ENCODE results near the gene CAPN15.
"Not testable (repeated sequence)": the region's sequence is repeated elsewhere in the genome, so short reads cannot be mapped to it uniquely, and the experiment has no call there.

The CAPN15 gene

DNA sequence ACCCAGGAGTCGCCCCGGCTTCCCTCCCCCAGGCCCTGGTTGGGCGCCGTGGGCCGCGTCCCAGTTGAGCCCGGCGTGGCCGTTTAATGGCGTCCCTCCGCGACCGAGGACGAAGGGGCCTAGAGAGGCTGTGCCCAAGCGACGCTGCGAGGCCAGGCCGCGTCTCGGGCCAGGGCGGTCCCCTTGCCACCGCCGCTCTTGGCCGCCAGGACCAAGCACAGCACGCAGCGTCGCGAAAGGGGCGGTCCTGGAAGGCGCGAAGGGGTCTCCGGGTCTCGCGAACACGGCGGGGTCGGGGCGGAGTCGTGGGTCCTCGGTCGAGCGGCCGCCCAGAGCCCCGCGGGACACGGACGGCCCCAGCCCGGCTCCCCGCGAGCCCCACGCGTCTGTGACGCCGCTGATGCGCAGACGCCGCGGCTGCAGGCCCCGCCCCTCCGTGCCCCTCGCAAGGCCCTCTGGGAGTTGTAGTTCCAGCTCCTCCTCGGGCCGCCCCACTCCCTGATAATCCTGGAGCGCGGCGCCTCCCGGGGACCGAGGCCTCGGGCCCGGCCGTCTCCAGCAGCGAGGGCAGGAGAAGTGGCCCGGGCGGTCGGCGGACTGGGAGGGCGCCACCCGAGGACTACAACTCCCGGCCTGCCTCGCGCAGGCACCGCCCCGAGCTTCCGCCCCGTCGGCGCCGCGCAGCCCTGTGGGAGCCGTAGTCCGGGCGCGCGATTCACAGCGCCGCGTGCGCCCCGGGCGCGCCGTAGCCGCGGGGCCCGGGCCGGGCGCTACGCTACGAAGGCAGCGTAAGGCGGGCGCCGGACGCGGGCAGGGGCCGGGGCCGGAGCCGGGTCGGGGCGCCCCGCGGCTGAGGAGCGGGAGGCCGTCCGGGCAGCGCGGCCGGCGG is at the start of gene CAPN15:
TSS of gene CAPN15 (plus strand) at position 698 of the 889 bp plus-strand sequence. CDS start 19,127 bp downstream, outside the sequence.
- H3K27me3 ChIP-seq (ENCODE audit: control insufficient read depth in 2 of 2, insufficient read depth in 2 of 2, low read length in 2 of 2) = no peaks in the 10 kb centered on the region
- H3K27ac ChIP-seq (ENCODE audit: low read depth in 2 of 2, low read length in 2 of 2) = peak within 1 kb of the TSS; percentile 97 to 98
- H3K9ac ChIP-seq (ENCODE audit: low read depth in 1 of 2, low read length in 2 of 2) = peak within 1 kb of the TSS; percentile 90 to 94
- no peaks in the 10 kb centered on the region for H3K9me3 ChIP-seq (ENCODE audit: control insufficient read depth in 2 of 2, low read length in 2 of 2)
- H3K4me1 ChIP-seq (ENCODE audit: control insufficient read depth in 2 of 2, insufficient read depth in 2 of 2, low read length in 2 of 2) = peaks cover 36 to 46% of the 10 kb centered on the region in 2 donors
- H3K36me3 ChIP-seq (ENCODE audit: control insufficient read depth in 2 of 2, insufficient read depth in 2 of 2, low read length in 2 of 2) = peaks cover 0 to 8% of the 10 kb centered on the region in 2 donors
- H3K4me3 ChIP-seq (ENCODE audit: low read length in 2 of 2) = peak within 1 kb of the TSS; percentile 84 to 87

DNA sequence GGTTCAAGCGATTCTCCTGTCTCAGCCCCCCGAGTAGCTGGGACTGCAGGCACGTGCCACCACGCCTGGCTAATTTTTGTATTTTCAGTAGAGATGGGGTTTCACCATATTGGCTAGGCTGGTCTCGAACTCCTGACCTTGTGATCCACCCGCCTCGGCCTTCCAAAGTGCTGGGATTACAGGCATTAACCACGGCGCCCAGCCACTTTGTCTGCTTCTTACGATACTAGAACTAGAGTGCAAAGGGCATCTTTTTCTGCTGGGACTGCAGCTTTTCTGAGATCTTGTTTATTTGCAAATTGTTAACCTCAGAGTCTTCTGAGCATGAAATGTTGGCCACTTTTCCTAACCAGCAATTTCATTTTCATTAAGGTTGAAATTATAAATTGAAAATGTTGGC is 49.2 kb upstream of the CAPN15 start:
- H3K36me3 ChIP-seq (ENCODE audit: control insufficient read depth in 2 of 2, insufficient read depth in 2 of 2, low read length in 2 of 2); H3K4me3 ChIP-seq (ENCODE audit: low read length in 2 of 2); H3K27me3 ChIP-seq (ENCODE audit: control insufficient read depth in 2 of 2, insufficient read depth in 2 of 2, low read length in 2 of 2); H3K9ac ChIP-seq (ENCODE audit: low read depth in 1 of 2, low read length in 2 of 2); H3K4me1 ChIP-seq (ENCODE audit: control insufficient read depth in 2 of 2, insufficient read depth in 2 of 2, low read length in 2 of 2); H3K27ac ChIP-seq (ENCODE audit: low read depth in 2 of 2, low read length in 2 of 2); H3K9me3 ChIP-seq (ENCODE audit: control insufficient read depth in 2 of 2, low read length in 2 of 2): not testable (repeated sequence)

DNA sequence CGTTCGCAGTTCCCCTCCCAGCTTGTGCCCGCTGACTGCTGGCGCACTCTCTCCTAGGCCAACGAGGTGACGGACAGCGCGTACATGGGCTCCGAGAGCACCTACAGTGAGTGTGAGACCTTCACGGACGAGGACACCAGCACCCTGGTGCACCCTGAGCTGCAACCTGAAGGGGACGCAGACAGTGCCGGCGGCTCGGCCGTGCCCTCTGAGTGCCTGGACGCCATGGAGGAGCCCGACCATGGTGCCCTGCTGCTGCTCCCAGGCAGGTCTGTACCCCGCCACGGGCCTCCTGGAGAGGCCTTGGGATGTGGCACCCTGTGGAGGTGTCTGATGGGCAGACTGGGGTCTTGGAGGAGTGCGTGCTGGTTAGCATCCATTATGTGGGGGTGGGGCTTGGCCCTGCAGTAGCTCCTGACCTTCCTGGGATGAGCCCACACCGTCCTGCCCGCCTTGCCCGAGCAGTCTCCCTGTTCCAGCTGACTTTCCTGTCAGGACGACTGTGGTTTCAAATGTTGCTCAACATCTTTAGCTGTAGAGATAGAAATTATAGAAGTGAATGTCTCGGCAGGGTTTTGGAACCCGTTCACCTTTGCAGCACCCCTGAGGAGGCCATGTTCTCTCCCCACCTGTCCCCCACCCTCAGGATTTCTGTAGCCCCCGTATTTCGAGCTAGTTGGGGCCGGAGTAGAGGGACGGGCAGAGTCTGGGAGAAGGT is 44.9 kb upstream of the CAPN15 start:
- H3K9ac ChIP-seq (ENCODE audit: low read depth in 1 of 2, low read length in 2 of 2) = no peak overlapping the region
- H3K9me3 ChIP-seq (ENCODE audit: control insufficient read depth in 2 of 2, low read length in 2 of 2) = no peaks in the 10 kb centered on the region
- H3K27ac ChIP-seq (ENCODE audit: low read depth in 2 of 2, low read length in 2 of 2) = no peak overlapping the region
- peaks cover 0 to 2% of the 10 kb centered on the region in 2 donors for H3K36me3 ChIP-seq (ENCODE audit: control insufficient read depth in 2 of 2, insufficient read depth in 2 of 2, low read length in 2 of 2)
- no peak overlapping the region for H3K4me3 ChIP-seq (ENCODE audit: low read length in 2 of 2)
- no peaks in the 10 kb centered on the region for H3K27me3 ChIP-seq (ENCODE audit: control insufficient read depth in 2 of 2, insufficient read depth in 2 of 2, low read length in 2 of 2)
- no peaks in the 10 kb centered on the region for H3K4me1 ChIP-seq (ENCODE audit: control insufficient read depth in 2 of 2, insufficient read depth in 2 of 2, low read length in 2 of 2)

DNA sequence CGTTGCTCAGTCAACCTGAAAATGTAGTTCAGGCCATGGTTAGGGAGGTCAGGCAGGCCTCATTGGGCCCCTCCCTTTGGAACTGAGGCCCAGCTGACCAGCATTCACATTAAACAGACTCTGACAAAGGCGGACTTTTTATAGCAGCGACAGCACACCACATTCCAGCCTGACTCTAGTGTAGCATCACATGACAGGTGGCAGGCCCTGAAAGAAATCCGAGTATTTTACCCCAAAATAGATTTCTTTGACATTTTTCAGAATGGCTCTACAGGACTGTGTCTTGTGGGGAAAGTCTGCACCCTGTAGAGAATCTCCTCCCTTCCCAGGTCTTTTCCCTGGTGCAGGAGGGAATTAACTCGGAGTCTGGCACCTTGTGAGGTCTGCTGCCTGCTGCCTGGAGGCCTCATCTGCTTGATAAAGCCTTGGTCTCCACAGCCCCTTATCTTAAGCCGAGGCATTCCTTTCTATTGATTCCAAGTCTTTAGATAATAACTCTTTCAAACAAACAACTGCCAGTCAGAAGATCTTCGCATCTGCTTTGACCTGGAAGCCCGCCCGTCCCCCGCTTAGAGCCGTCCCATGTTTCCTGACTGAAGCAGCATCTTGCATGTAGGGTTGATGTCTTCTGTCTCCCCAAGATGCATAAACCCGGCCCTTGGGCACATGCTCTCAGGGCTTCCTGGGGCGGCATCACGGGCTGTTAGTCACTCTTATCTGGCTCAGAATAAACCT is 44.0 kb upstream of the CAPN15 start:
- Histone ChIP-seq H3K4me1 (ENCODE audit: control insufficient read depth in 2 of 2, insufficient read depth in 2 of 2, low read length in 2 of 2) (no peaks in the 10 kb centered on the region), H3K27ac (ENCODE audit: low read depth in 2 of 2, low read length in 2 of 2) (no peak overlapping the region), H3K9ac (ENCODE audit: low read depth in 1 of 2, low read length in 2 of 2) (no peak overlapping the region), H3K27me3 (ENCODE audit: control insufficient read depth in 2 of 2, insufficient read depth in 2 of 2, low read length in 2 of 2) (no peaks in the 10 kb centered on the region), H3K4me3 (ENCODE audit: low read length in 2 of 2) (no peak overlapping the region), H3K9me3 (ENCODE audit: control insufficient read depth in 2 of 2, low read length in 2 of 2) (no peaks in the 10 kb centered on the region), H3K36me3 (ENCODE audit: control insufficient read depth in 2 of 2, insufficient read depth in 2 of 2, low read length in 2 of 2) (peaks cover 0 to 2% of the 10 kb centered on the region in 2 donors)

DNA sequence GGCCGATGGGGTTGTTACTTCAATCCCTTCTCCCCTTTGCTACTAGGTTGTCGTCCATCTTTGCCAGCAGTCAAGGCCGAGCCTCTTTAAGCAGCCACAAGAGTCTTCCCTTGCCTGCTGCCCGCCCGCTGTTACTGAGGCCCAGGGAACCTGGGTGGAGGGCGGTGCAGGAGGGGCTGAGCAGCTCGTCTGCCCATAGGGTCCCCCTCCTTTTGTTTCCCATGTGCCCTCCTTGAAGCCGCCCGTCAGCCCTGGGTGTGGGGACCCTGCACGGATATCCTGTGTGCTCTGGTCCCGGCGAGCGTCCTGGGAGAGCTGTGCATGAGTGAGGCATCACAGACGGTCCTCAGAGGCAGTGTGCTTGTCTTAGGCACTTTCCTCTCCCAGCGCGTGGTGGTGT is 37.9 kb upstream of the CAPN15 start:
- H3K4me3 ChIP-seq (ENCODE audit: low read length in 2 of 2) = no peak overlapping the region
- H3K4me1 ChIP-seq (ENCODE audit: control insufficient read depth in 2 of 2, insufficient read depth in 2 of 2, low read length in 2 of 2) = no peaks in the 10 kb centered on the region
- no peak overlapping the region for H3K9ac ChIP-seq (ENCODE audit: low read depth in 1 of 2, low read length in 2 of 2)
- H3K27me3 ChIP-seq (ENCODE audit: control insufficient read depth in 2 of 2, insufficient read depth in 2 of 2, low read length in 2 of 2) = no peaks in the 10 kb centered on the region
- no peaks in the 10 kb centered on the region for H3K9me3 ChIP-seq (ENCODE audit: control insufficient read depth in 2 of 2, low read length in 2 of 2)
- H3K27ac ChIP-seq (ENCODE audit: low read depth in 2 of 2, low read length in 2 of 2) = no peak overlapping the region
- peaks cover 2 to 14% of the 10 kb centered on the region in 2 donors for H3K36me3 ChIP-seq (ENCODE audit: control insufficient read depth in 2 of 2, insufficient read depth in 2 of 2, low read length in 2 of 2)

DNA sequence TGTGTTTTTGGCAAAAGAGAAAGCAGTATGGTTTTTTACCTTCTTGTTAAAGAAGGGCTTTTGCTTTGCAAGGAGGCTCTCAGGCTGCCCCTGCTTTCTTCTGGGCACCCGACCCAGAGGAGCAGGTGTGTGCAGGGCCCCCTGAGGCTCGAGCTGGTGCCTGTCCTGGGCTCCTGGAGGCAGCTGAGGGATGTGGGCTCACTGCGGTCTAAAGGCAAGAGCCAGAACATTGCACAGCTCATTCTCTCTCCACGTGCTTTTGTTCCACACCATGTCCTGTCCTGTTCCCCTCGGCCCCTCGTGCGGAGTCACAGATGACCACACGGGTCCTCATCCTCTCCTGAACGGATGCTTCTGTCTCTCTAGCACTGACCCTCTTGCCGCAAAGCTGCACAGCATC is 36.7 kb upstream of the CAPN15 start:
- Histone ChIP-seq H3K9ac (ENCODE audit: low read depth in 1 of 2, low read length in 2 of 2) (no peak overlapping the region), H3K27ac (ENCODE audit: low read depth in 2 of 2, low read length in 2 of 2) (no peak overlapping the region), H3K4me3 (ENCODE audit: low read length in 2 of 2) (no peak overlapping the region), H3K36me3 (ENCODE audit: control insufficient read depth in 2 of 2, insufficient read depth in 2 of 2, low read length in 2 of 2) (peaks cover 2 to 14% of the 10 kb centered on the region in 2 donors), H3K4me1 (ENCODE audit: control insufficient read depth in 2 of 2, insufficient read depth in 2 of 2, low read length in 2 of 2) (no peaks in the 10 kb centered on the region), H3K27me3 (ENCODE audit: control insufficient read depth in 2 of 2, insufficient read depth in 2 of 2, low read length in 2 of 2) (no peaks in the 10 kb centered on the region), H3K9me3 (ENCODE audit: control insufficient read depth in 2 of 2, low read length in 2 of 2) (no peaks in the 10 kb centered on the region)

DNA sequence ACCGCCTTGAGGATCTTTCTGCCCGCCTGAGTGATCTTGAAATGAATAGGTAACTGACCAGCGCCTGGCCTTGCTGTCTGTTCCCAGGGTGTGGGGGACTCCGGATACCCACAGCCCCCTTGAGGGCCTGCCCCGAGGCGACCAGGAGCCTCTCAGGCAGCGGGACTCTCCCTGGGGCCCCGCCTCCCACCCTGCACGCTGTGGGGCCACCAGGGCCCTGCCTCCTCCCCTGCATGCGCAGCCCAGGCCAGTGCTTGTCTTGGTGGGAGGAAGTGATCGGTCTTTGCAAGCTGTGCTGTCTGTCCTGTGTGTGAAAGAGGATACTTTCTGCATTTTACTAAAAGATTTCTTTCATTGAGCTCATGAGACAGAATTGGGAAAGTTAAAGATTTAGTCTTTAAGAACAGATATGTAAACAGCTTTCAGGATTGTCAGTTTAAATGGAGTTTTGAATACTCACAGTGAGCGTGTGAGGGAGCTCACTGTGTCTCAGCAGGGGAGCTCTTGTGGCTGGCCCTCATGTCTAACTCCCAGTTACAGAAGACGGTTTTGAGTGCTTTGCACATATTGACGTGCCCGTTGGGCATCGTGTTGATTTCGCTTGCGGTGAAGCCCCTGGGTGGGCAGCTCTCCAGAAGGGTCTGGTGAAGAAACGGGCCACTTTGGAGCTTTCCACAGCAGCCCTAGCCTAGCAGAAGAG is 36.1 kb upstream of the CAPN15 start:
- H3K27me3 ChIP-seq (ENCODE audit: control insufficient read depth in 2 of 2, insufficient read depth in 2 of 2, low read length in 2 of 2) = no peaks in the 10 kb centered on the region
- H3K9ac ChIP-seq (ENCODE audit: low read depth in 1 of 2, low read length in 2 of 2) = no peak overlapping the region
- peaks cover 2 to 14% of the 10 kb centered on the region in 2 donors for H3K36me3 ChIP-seq (ENCODE audit: control insufficient read depth in 2 of 2, insufficient read depth in 2 of 2, low read length in 2 of 2)
- H3K4me3 ChIP-seq (ENCODE audit: low read length in 2 of 2) = no peak overlapping the region
- no peaks in the 10 kb centered on the region for H3K9me3 ChIP-seq (ENCODE audit: control insufficient read depth in 2 of 2, low read length in 2 of 2)
- no peaks in the 10 kb centered on the region for H3K4me1 ChIP-seq (ENCODE audit: control insufficient read depth in 2 of 2, insufficient read depth in 2 of 2, low read length in 2 of 2)
- H3K27ac ChIP-seq (ENCODE audit: low read depth in 2 of 2, low read length in 2 of 2) = no peak overlapping the region

DNA sequence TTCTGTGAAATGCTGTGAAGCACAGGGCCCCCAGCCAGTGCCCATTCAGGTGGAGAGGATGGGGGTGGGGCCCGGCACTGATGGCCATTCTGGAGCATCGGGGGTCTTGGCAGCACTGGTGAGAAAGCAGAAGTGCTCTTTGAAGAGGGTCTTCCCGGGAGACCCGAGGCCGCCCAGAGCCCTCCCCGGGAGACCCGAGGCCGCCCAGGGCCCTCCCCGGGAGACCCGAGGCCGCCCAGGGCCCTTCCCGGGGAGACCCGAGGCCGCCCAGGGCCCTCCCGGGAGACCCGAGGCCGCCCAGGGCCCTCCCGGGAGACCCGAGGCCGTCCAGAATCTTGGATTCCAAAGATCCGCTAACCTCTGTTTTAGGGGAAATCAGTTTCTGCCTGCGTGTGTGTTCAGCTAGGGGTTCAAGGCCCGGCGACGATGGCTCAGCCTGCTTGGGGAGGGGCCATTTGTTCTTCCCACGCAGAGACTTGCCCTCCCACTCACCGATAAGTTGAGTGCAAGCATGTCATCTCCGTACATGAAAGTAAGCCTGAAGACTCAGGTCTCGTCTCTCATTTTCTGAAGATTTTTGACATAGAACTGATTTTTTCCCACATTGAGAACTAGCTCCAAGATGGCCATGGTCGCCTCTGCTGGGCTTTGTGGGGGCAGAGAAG is 35.2 kb upstream of the CAPN15 start:
- Histone ChIP-seq H3K27me3 (ENCODE audit: control insufficient read depth in 2 of 2, insufficient read depth in 2 of 2, low read length in 2 of 2) (no peaks in the 10 kb centered on the region), H3K9me3 (ENCODE audit: control insufficient read depth in 2 of 2, low read length in 2 of 2) (no peaks in the 10 kb centered on the region), H3K4me3 (ENCODE audit: low read length in 2 of 2) (no peak overlapping the region), H3K4me1 (ENCODE audit: control insufficient read depth in 2 of 2, insufficient read depth in 2 of 2, low read length in 2 of 2) (no peaks in the 10 kb centered on the region), H3K36me3 (ENCODE audit: control insufficient read depth in 2 of 2, insufficient read depth in 2 of 2, low read length in 2 of 2) (peaks cover 2 to 17% of the 10 kb centered on the region in 2 donors), H3K9ac (ENCODE audit: low read depth in 1 of 2, low read length in 2 of 2) (no peak overlapping the region), H3K27ac (ENCODE audit: low read depth in 2 of 2, low read length in 2 of 2) (no peak overlapping the region)

DNA sequence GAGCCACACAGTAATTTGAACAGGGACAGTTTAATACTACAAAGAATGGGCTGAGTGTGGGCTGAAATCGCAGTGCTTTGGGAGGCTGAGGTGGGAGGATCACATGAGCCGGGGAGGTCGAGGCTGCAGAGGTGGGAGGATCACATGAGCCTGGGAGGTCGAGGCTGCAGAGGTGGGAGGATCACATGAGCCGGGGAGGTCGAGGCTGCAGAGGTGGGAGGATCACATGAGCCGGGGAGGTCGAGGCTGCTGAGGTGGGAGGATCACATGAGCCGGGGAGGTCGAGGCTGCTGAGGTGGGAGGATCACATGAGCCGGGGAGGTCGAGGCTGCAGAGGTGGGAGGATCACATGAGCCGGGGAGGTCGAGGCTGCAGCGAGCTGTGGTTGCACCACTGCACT is 32.8 kb upstream of the CAPN15 start:
- H3K27me3 ChIP-seq (ENCODE audit: control insufficient read depth in 2 of 2, insufficient read depth in 2 of 2, low read length in 2 of 2); H3K4me1 ChIP-seq (ENCODE audit: control insufficient read depth in 2 of 2, insufficient read depth in 2 of 2, low read length in 2 of 2); H3K9me3 ChIP-seq (ENCODE audit: control insufficient read depth in 2 of 2, low read length in 2 of 2); H3K9ac ChIP-seq (ENCODE audit: low read depth in 1 of 2, low read length in 2 of 2); H3K36me3 ChIP-seq (ENCODE audit: control insufficient read depth in 2 of 2, insufficient read depth in 2 of 2, low read length in 2 of 2); H3K27ac ChIP-seq (ENCODE audit: low read depth in 2 of 2, low read length in 2 of 2); H3K4me3 ChIP-seq (ENCODE audit: low read length in 2 of 2): not testable (repeated sequence)

Data from mucosa of rectum (tissue), 2 donors.